HCT116 (cell line): ENCODE measurements around the gene MAP6D1. TPM values are rescaled to one million over a fixed set of nuclear protein-coding genes. Genes with fewer than 3 reads are reported as not detected.

ENCODE experiments used
- CEBPB ChIP-seq: IDR thresholded peaks from 2 replicates; pipeline ENCODE4 v1.6.1; 2012; ENCODE audit warnings: low read depth
- ELF1 ChIP-seq: IDR thresholded peaks from 2 replicates; pipeline ENCODE4 v1.6.1; 2012; ENCODE audit warnings: low read depth, borderline replicate concordance
- EZH2phosphoT487 ChIP-seq: fragments of 200-600 bp; IDR thresholded peaks from 2 replicates; pipeline ENCODE4 v1.6.1; 2018; ENCODE audit warnings: antibody characterized with exemption, borderline replicate concordance
- FOSL1 ChIP-seq: IDR thresholded peaks from 2 replicates; pipeline ENCODE4 v1.6.1; 2012; ENCODE audit warnings: low read depth
- JUND ChIP-seq: IDR thresholded peaks from 2 replicates; pipeline ENCODE4 v1.6.1; 2012
- POLR2AphosphoS5 ChIP-seq: IDR thresholded peaks from 2 replicates; pipeline ENCODE4 v1.6.1; 2011; ENCODE audit warnings: mild to moderate bottlenecking, low read depth, low read length, moderate library complexity
- ZNF274 ChIP-seq: fragments of 200-500 bp; sonication (Bioruptor generic); IDR thresholded peaks from 2 replicates; pipeline ENCODE4 v1.6.1; 2014; ENCODE audit warnings: mild to moderate bottlenecking, low read depth, low read length, inconsistent platforms
- total RNA-seq: library from RNA; stranded (reverse); gene quantifications from one replicate; pipeline ENCODE4 v1.2.1, GENCODE V29; 2021; ENCODE audit not compliant: unreplicated experiment
- TF ChIP-seq, protein P1 (sequence below): IDR thresholded peaks from 2 replicates; pipeline ENCODE4 v1.6.1; 2012; ENCODE audit warnings: low read depth

Gene MAP6D1
- total RNA-seq, 1 experiment from 2014 or later, result 5.3 TPM

DNA sequence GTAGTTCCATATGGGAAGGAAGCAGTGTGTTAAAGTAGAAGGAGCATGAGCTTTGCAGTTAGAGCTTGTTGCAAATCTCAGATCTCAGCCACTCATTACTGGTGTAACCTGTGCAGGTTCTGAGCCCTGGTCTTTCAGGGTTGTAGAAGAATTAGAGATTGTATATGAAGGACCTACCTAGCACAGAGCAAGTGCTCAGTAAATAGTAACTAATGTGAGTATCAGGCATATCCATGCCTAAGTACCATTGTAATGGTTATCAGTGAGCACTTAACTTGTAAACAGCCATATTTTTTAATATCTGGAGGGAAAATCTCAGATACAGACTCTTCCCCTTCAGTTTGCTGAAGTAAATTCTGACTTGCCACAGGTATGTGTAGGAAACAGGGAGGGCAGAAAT is 59.3 kb downstream of the MAP6D1 start (continued):
- TF ChIP-seq, protein P1, sequence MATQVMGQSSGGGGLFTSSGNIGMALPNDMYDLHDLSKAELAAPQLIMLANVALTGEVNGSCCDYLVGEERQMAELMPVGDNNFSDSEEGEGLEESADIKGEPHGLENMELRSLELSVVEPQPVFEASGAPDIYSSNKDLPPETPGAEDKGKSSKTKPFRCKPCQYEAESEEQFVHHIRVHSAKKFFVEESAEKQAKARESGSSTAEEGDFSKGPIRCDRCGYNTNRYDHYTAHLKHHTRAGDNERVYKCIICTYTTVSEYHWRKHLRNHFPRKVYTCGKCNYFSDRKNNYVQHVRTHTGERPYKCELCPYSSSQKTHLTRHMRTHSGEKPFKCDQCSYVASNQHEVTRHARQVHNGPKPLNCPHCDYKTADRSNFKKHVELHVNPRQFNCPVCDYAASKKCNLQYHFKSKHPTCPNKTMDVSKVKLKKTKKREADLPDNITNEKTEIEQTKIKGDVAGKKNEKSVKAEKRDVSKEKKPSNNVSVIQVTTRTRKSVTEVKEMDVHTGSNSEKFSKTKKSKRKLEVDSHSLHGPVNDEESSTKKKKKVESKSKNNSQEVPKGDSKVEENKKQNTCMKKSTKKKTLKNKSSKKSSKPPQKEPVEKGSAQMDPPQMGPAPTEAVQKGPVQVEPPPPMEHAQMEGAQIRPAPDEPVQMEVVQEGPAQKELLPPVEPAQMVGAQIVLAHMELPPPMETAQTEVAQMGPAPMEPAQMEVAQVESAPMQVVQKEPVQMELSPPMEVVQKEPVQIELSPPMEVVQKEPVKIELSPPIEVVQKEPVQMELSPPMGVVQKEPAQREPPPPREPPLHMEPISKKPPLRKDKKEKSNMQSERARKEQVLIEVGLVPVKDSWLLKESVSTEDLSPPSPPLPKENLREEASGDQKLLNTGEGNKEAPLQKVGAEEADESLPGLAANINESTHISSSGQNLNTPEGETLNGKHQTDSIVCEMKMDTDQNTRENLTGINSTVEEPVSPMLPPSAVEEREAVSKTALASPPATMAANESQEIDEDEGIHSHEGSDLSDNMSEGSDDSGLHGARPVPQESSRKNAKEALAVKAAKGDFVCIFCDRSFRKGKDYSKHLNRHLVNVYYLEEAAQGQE, result no peak
- TF ChIP-seq JUND, result no peak
- no peak for TF ChIP-seq CEBPB
- TF ChIP-seq ZNF274, result no peak
- no peak for TF ChIP-seq FOSL1
- no peak for TF ChIP-seq POLR2AphosphoS5
- no peak for TF ChIP-seq ELF1
- no peak for TF ChIP-seq EZH2phosphoT487

Other genes with a start within 250 kb of the MAP6D1 start
- gene KLHL24, start 190.0 kb downstream of the MAP6D1 start, total RNA-seq, result 21.0 TPM
- 38.6 TPM for gene YEATS2, start 127.8 kb downstream of the MAP6D1 start, total RNA-seq
- gene PARL, start 59.3 kb upstream of the MAP6D1 start, total RNA-seq, result 69.7 TPM
- 16.9 TPM for gene ABCC5, start 192.3 kb upstream of the MAP6D1 start, total RNA-seq
- not detected for gene HTR3D, start 206.2 kb upstream of the MAP6D1 start, total RNA-seq
- gene HTR3C, start 227.5 kb upstream of the MAP6D1 start, total RNA-seq, result not detected